Rectal smooth muscle tissue (tissue), 1 donor: ENCODE measurements around the gene STOM.

Source experiments
- H3K27ac ChIP-seq: one replicate; pipeline ENCODE4 v1.7.0; 2013; ENCODE audit warnings: low read depth, low read length, inconsistent platforms
- H3K27me3 ChIP-seq: one replicate; pipeline ENCODE4 v1.7.0; 2013; ENCODE audit warnings: low read length; ENCODE audit not compliant: control insufficient read depth, insufficient read depth
- H3K36me3 ChIP-seq: one replicate; pipeline ENCODE4 v1.7.0; 2013; ENCODE audit warnings: low read length; ENCODE audit not compliant: control insufficient read depth, insufficient read depth
- H3K4me1 ChIP-seq: one replicate; pipeline ENCODE4 v1.7.0; 2013; ENCODE audit warnings: low read length; ENCODE audit not compliant: control insufficient read depth, insufficient read depth
- H3K4me3 ChIP-seq: one replicate; pipeline ENCODE4 v1.7.0; 2013; ENCODE audit warnings: low read length
- H3K9ac ChIP-seq: one replicate; pipeline ENCODE4 v1.7.0; 2013; ENCODE audit warnings: low read length

Gene STOM

DNA sequence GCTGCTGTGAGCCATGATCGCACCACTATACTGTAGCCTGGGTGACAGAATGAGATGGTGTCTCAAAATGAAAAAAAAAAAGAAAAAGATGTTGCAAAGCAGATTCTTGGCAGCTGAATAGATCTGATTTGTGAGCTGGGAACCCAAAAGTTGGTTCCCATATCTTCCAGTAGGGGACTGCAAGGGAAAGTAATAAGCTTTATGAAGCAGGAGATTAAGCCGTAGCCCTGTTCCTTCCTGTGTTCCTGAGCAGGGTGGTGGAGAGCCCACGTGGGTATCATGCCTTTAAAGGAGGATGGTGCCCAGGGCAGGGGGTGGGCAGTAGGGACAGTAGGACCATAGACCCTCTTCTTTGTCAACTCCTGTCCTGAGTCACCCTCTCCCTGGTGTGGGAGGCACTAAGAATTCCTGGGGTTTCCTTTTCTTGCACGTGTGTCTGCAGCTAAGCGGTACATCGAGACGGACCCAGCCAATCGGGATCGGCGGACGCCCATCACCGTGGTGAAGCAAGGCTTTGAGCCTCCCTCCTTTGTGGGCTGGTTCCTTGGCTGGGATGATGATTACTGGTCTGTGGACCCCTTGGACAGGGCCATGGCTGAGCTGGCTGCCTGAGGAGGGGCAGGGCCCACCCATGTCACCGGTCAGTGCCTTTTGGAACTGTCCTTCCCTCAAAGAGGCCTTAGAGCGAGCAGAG, 37.9 kb downstream of the STOM start:
- Histone ChIP-seq H3K27me3 (no peaks in the 10 kb centered on the region), H3K4me1 (peaks cover 3% of the 10 kb centered on the region), H3K36me3 (peaks cover 44% of the 10 kb centered on the region), H3K27ac (peak overlapping the region; percentile 63), H3K9ac (no peak overlapping the region), H3K4me3 (no peak overlapping the region)

GRCh38 chr9:121331549-121331948, 38.5 kb downstream of the STOM start:
- Histone ChIP-seq H3K27ac (peak overlapping the region; percentile 63), H3K9ac (no peak overlapping the region), H3K36me3 (peaks cover 50% of the 10 kb centered on the region), H3K4me3 (no peak overlapping the region), H3K27me3 (no peaks in the 10 kb centered on the region), H3K4me1 (peaks cover 8% of the 10 kb centered on the region)

DNA sequence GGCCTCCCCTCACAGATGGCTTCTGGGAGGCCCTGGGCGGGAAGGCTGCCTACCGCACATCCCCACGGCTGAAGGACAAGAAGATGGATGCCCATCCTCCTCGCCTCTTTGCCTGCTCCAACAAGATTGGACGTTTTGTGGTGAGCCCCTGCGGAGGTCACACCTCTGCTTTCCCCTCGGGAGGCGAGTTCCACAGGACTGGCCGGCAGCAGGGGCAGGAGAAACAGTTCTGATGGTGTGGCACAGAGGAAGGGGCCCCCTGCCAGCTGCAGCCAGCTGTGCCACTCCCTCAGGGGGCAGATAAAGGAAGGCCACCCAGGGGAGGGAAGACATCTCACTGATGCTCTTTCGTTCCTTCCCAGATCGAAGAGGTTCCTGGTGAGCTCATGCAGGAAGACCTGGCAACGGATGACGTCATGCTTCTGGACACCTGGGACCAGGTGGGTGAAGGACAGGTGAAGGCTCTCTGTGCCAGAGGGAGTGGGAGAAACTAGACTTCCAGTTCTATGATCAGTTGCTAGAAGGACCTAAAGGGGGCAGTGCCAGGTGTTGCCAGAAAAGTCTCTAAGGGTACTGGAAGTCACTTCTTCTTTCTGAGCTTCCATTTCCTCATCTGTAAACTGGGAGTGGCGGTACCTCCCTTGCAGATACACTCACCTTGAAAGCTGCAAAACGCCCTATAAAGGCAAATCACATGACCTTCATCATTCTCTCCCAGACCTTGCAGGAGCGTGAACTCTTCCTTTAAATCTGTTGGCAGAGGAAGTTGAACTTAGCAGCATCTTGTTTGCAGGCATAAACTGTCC, 41.0 kb downstream of the STOM start:
- Histone ChIP-seq H3K36me3 (peaks cover 73% of the 10 kb centered on the region), H3K4me3 (no peak overlapping the region), H3K4me1 (peaks cover 32% of the 10 kb centered on the region), H3K27me3 (no peaks in the 10 kb centered on the region), H3K27ac (peak overlapping the region; percentile 41), H3K9ac (no peak overlapping the region)

- no peaks in the 10 kb centered on the region for H3K27me3 ChIP-seq
- no peak overlapping the region for H3K4me3 ChIP-seq
- no peak overlapping the region for H3K9ac ChIP-seq
- peaks cover 79% of the 10 kb centered on the region for H3K36me3 ChIP-seq
- H3K4me1 ChIP-seq, result peaks cover 34% of the 10 kb centered on the region
- peak overlapping the region; percentile 41 for H3K27ac ChIP-seq
Observed at GRCh38 chr9:121328476-121328875, 41.6 kb downstream of the STOM start.

DNA sequence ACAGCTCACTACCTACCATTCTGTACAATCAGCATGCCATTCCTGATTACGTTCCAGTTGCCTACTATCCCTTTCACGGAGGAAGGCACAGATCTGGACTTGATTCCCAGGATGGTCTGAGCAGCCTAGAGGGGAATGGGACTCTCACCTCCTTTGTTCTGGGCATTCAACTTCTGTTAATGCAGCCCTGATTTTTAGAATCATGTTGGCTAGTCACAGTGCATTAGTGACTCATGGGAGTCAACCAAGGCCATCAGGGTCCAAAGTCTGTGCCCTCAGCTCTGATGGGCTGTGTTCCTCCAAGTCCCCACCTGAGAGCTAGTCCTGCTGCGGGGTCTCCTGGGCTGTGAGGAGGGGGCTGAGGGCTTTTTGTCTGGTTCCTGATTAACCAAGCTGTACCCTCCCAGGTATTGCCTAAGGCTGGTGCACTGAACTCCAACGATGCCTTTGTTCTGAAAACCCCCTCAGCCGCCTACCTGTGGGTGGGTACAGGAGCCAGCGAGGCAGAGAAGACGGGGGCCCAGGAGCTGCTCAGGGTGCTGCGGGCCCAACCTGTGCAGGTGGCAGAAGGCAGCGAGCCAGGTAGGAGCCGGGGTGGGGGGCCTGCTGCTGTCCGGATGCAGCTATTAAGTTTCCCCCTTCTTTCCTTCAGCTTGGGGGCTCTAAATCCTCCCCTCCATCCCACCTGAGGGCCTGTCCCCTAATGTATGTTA, 43.0 kb downstream of the STOM start:
- Histone ChIP-seq H3K36me3 (peaks cover 74% of the 10 kb centered on the region), H3K4me3 (no peak overlapping the region), H3K4me1 (peaks cover 39% of the 10 kb centered on the region), H3K27me3 (no peaks in the 10 kb centered on the region), H3K9ac (no peak overlapping the region), H3K27ac (peak overlapping the region; percentile 98)

GRCh38 chr9:121326130-121326838, 43.8 kb downstream of the STOM start:
- Histone ChIP-seq H3K4me1 (peaks cover 39% of the 10 kb centered on the region), H3K27ac (peak overlapping the region; percentile 98), H3K4me3 (no peak overlapping the region), H3K36me3 (peaks cover 70% of the 10 kb centered on the region), H3K9ac (no peak overlapping the region), H3K27me3 (no peaks in the 10 kb centered on the region)

DNA sequence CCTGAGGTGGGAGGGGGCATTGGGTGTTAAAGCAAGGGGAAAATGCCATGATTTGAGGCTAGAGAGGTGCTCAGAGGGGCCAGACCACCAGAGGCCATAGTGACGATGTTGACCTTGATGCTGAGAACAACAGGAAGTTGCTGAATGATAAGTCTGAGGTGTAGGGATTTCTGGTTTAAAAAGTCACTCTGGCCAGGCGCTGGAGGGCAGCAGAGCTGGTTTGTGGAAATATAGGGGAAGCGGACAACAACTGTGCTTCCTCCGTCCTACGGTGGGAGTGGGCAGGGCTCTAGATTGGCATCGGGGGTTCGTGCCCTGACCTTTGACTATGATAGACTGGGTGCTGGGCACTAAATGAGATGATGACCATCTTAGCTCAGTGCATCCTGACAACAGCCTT, 44.7 kb downstream of the STOM start:
- Histone ChIP-seq H3K4me1 (peaks cover 41% of the 10 kb centered on the region), H3K4me3 (no peak overlapping the region), H3K27ac (peak overlapping the region; percentile 98), H3K27me3 (no peaks in the 10 kb centered on the region), H3K9ac (no peak overlapping the region), H3K36me3 (peaks cover 70% of the 10 kb centered on the region)

- H3K4me1 ChIP-seq, result peaks cover 41% of the 10 kb centered on the region
- H3K36me3 ChIP-seq, result peaks cover 67% of the 10 kb centered on the region
- peak overlapping the region; percentile 98 for H3K27ac ChIP-seq
- H3K27me3 ChIP-seq, result no peaks in the 10 kb centered on the region
- no peak overlapping the region for H3K4me3 ChIP-seq
- no peak overlapping the region for H3K9ac ChIP-seq
Observed at GRCh38 chr9:121324755-121325154, 45.3 kb downstream of the STOM start.

DNA sequence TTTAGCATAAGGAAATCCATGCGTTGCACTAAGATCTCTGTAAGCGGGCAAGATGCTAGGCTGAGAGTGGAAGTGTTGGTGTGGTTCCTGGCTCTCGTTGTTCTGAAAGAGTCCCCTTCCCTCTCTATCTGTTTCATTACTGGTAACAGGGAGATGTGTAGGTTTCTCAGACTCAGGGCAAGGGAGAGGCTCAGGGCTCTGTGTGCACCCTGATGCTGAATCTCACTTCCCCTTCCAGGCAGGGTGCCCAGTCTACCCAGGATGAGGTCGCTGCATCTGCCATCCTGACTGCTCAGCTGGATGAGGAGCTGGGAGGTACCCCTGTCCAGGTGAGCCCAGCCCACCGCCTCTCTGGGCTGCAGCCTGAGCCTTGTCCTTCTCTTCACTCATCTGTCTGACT, 45.7 kb downstream of the STOM start:
- Histone ChIP-seq H3K36me3 (peaks cover 63% of the 10 kb centered on the region), H3K9ac (no peak overlapping the region), H3K27ac (peak overlapping the region; percentile 98), H3K4me3 (no peak overlapping the region), H3K4me1 (peaks cover 41% of the 10 kb centered on the region), H3K27me3 (no peaks in the 10 kb centered on the region)

DNA sequence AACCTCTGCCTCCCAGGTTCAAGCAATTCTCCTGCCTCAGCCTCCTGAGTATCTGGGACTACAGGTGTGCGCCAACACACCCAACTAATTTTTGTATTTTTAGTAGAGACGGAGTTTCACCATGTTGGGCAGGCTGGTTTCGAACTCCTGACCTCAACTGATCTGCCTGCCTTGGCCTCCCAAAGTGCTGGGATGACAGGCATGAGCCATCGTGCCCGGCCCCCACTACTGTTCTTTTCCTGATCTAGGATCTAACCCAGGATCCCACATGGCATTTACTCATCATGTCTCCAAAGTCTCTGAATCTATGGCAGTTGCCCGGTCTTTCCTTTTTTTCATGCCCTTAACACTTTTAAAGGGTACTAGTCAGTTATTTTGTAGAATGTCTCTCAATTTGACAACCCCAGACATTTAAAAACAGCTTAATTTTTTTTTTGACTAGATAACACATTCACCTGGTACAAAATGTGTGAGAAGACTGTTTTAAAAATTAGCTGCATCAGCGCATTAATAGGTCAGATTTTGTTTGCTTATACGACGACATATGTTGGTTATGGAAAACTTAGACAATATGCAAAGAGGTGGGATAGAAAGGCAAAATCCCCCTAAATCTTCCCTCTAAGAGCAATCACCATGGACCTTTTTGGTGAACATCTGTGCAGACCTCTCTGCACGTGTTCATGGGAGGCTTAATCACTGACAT, 46.5 kb downstream of the STOM start:
- Histone ChIP-seq H3K4me1 (peaks cover 41% of the 10 kb centered on the region), H3K27me3 (no peaks in the 10 kb centered on the region), H3K4me3 (no peak overlapping the region), H3K9ac (no peak overlapping the region), H3K27ac (peak overlapping the region; percentile 98), H3K36me3 (peaks cover 61% of the 10 kb centered on the region)

DNA sequence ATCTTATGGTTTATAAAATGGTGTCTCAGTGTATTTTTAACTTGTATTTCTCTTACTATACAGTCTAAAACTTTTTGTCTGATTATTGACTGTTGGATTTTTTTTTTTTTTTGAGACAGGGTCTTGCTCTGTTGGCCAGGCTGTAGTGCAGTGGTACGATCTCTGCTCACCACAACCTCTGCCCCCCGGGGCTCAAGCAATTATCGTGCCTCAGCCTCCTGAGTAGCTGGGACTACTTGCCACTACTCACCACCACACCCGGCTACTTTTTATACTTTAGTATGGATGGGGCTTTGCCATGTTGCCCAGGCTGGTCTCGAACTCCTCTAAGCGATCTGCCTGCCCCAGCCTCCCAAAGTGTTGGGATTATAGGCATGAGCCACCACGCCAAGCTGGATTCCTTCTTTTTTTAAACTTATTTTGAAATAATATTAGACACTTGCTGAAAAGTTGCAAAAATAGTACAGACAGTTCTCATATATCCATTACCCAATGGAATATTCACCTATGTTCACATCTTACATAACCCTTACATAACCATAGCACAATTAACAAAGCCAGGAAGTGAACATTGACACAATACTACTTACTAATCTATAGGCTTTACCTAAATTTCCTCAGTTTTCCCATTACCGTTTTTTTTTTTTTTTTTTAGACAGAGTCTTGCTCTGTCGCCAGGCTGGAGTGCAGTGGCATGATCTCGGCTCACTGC, 47.2 kb downstream of the STOM start:
- H3K4me1 ChIP-seq, result peaks cover 41% of the 10 kb centered on the region
- H3K36me3 ChIP-seq, result peaks cover 58% of the 10 kb centered on the region

More for the DNA sequence above, 47.2 kb downstream of the STOM start:
- Histone ChIP-seq H3K4me3 (no peak overlapping the region), H3K27ac (peak overlapping the region; percentile 84), H3K9ac (no peak overlapping the region), H3K27me3 (no peaks in the 10 kb centered on the region)
